Measurements from ENCODE around the gene LMNB1.
"Not testable (repeated sequence)": the region's sequence is repeated elsewhere in the genome, so short reads cannot be mapped to it uniquely, and the experiment has no call there.

Gene LMNB1

GRCh38 chr5:126813799-126814198 is 36.9 kb downstream of the LMNB1 start:
- in situ Hi-C loops (cut with HindIII; ENCODE audit: low pct_ligation_motif_present, low pct_unique_long_range_greater_than_20kb, low sequenced_read_pairs); DNase-seq: not testable (repeated sequence)

GRCh38 chr5:126814721-126815404 is 37.9 kb downstream of the LMNB1 start:
- in situ Hi-C loops (cut with HindIII; ENCODE audit: low pct_ligation_motif_present, low pct_unique_long_range_greater_than_20kb, low sequenced_read_pairs) = no loop called here
- no peak for DNase-seq

- DNase-seq = no peak
- in situ Hi-C loops (cut with HindIII; ENCODE audit: low pct_ligation_motif_present, low pct_unique_long_range_greater_than_20kb, low sequenced_read_pairs) = no loop called here
These were observed 39.7 kb downstream of the LMNB1 start for GRCh38 chr5:126816649-126817048.

DNA sequence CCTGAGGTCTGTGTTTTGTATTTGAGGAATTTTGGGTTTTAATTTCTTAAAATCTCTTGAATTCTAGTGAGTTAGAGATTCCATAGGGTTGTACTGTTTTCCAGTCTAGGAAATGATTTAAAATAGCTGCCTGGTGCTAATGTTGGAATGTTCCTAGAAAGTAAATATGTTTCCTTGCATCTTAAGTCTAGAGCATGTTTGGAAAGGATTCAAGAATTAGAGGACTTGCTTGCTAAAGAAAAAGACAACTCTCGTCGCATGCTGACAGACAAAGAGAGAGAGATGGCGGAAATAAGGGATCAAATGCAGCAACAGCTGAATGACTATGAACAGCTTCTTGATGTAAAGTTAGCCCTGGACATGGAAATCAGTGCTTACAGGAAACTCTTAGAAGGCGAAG is 41.8 kb downstream of the LMNB1 start:
- in situ Hi-C loops (cut with HindIII; ENCODE audit: low pct_ligation_motif_present, low pct_unique_long_range_greater_than_20kb, low sequenced_read_pairs) = no loop called here

GRCh38 chr5:126819253-126819652 is 42.3 kb downstream of the LMNB1 start:
- DNase-seq = no peak
- in situ Hi-C loops (cut with HindIII; ENCODE audit: low pct_ligation_motif_present, low pct_unique_long_range_greater_than_20kb, low sequenced_read_pairs) = no loop called here

More for the DNA sequence above, 41.8 kb downstream of the LMNB1 start:
- no peak for DNase-seq

GRCh38 chr5:126826619-126827215 is 49.8 kb downstream of the LMNB1 start:
- in situ Hi-C loops (cut with HindIII; ENCODE audit: low pct_ligation_motif_present, low pct_unique_long_range_greater_than_20kb, low sequenced_read_pairs) = no loop called here
- no peak for DNase-seq

DNA sequence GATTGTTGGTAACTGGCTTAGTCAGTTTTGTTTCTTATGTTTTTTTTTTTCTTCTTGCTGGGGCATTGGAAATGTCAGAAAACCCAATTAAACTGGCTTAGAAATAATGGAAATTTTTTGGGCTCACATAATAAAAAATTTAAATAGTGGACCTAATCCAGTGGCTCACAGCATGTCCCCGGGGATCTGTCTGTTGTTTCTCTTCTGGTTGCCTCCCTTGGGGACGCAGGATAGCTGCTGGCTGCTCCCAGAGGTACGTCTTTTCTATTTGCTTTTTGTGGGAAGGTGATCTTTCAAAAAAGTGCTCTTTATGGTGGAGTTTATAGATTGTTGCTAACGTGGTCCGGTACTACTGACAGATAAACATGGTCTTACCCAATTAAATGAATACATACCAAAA is 52.2 kb downstream of the LMNB1 start:
- in situ Hi-C loops (cut with HindIII; ENCODE audit: low pct_ligation_motif_present, low pct_unique_long_range_greater_than_20kb, low sequenced_read_pairs) = no loop called here

DNA sequence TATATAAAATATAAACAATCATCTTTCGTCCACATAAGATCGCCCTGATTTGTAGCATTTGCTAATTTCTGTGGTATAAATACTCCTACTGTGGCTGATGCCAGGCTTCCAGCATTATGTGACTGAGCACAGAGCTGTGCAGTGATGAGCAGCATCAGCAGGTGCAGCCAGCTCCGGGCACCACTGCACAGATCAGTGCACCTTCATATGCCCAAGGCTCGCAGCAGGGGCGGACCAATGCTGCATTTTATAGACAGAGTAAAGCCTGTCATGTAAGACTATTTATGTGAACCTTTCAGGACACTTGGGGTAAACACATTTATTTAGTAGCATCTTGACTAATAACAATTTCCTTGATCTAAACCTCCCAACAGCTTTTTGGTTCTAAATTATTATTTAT is 53.1 kb downstream of the LMNB1 start:
- no peak for DNase-seq
- in situ Hi-C loops (cut with HindIII; ENCODE audit: low pct_ligation_motif_present, low pct_unique_long_range_greater_than_20kb, low sequenced_read_pairs) = no loop called here

More for the DNA sequence above, 52.2 kb downstream of the LMNB1 start:
- DNase-seq = no peak

- DNase-seq = no peak
- in situ Hi-C loops (cut with HindIII; ENCODE audit: low pct_ligation_motif_present, low pct_unique_long_range_greater_than_20kb, low sequenced_read_pairs) = no loop called here
These were observed 54.2 kb downstream of the LMNB1 start for GRCh38 chr5:126831156-126831555.

DNA sequence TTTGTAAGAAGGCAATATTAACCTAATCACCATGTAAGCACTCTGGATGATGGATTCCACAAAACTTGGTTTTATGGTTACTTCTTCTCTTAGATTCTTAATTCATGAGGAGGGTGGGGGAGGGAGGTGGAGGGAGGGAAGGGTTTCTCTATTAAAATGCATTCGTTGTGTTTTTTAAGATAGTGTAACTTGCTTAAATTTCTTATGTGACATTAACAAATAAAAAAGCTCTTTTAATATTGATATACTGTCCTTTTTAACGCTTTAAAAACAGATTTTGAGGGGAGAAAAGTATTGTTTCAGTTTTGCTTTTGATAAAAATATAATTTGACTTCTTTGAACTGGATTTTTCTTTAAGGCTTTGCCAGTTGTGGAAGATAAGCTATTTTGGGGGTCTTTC is 59.8 kb downstream of the LMNB1 start:
- DNase-seq = no peak
- in situ Hi-C loops (cut with HindIII; ENCODE audit: low pct_ligation_motif_present, low pct_unique_long_range_greater_than_20kb, low sequenced_read_pairs) = no loop called here

DNA sequence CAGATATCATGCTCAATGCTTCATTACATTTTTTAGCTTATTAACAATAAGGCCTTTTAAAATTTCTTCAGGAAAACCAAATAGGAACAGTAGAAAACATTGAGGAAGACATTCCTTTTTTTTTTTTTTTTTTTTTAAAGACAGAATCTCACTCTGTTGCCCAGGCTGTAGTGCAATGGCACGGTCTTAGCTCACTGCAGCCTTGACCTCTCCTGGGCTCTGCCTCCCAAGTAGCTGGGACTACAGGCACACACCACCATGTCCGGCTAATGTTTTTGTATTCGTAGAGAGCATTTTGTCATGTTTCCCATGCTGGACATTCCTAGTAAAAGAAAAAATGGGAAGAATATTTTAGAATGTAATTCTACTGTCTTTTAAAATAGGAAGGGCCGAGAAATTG is 60.3 kb downstream of the LMNB1 start:
- no peak for DNase-seq
- in situ Hi-C loops (cut with HindIII; ENCODE audit: low pct_ligation_motif_present, low pct_unique_long_range_greater_than_20kb, low sequenced_read_pairs) = no loop called here

GRCh38 chr5:126837906-126838539 is 61.1 kb downstream of the LMNB1 start:
- peak; percentile 24 for DNase-seq
- in situ Hi-C loops (cut with HindIII; ENCODE audit: low pct_ligation_motif_present, low pct_unique_long_range_greater_than_20kb, low sequenced_read_pairs) = no loop called here

DNA sequence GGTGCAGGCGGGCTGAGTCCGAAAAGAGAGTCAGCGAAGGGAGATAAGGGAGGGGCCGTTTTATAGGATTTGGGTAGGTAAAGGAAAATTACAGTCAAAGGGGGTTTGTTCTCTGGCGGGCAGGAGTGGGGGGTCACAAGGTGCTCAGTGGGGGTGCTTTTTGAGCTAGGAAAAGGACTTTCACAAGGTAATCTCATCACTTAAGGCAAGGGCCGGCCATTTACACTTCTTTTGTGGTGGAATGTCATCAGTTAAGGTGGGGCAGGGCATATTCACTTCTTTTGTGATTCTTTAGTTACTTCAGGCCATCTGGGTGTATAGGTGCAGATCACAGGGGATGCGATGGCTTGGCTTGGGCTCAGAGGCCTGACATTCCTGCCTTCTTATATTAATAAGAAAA is 62.5 kb downstream of the LMNB1 start:
- in situ Hi-C loops (cut with HindIII; ENCODE audit: low pct_ligation_motif_present, low pct_unique_long_range_greater_than_20kb, low sequenced_read_pairs); DNase-seq: not testable (repeated sequence)

DNA sequence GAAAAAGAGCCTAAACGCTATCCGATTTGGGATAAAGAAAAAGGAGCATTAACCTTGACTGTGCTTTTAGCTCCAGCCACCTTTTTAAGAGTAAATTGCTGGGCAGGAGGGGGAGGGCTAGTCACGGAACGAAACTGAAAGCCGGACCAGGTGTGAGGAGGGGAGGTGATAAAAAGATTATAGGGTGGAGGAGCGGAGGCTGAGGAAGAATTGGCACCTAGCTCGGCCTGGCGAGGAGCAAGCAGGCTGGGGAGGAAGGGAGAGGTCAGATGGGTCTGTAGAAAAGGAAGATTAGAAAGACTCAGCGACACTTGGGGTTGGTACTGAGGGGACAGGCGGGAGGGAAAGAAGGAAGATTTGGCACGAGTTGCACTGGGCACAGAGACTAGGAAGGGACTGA is 66.4 kb downstream of the LMNB1 start:
- DNase-seq; in situ Hi-C loops (cut with HindIII; ENCODE audit: low pct_ligation_motif_present, low pct_unique_long_range_greater_than_20kb, low sequenced_read_pairs): not testable (repeated sequence)

- DNase-seq; in situ Hi-C loops (cut with HindIII; ENCODE audit: low pct_ligation_motif_present, low pct_unique_long_range_greater_than_20kb, low sequenced_read_pairs): not testable (repeated sequence)
These were observed 68.6 kb downstream of the LMNB1 start for GRCh38 chr5:126845470-126846070.

GRCh38 chr5:126846344-126846743 is 69.4 kb downstream of the LMNB1 start:
- in situ Hi-C loops (cut with HindIII; ENCODE audit: low pct_ligation_motif_present, low pct_unique_long_range_greater_than_20kb, low sequenced_read_pairs) = no loop called here
- peak; percentile 35 for DNase-seq

- in situ Hi-C loops (cut with HindIII; ENCODE audit: low pct_ligation_motif_present, low pct_unique_long_range_greater_than_20kb, low sequenced_read_pairs) = no loop called here
- DNase-seq = no peak
These were observed 70.0 kb downstream of the LMNB1 start for GRCh38 chr5:126846744-126847455.

DNA sequence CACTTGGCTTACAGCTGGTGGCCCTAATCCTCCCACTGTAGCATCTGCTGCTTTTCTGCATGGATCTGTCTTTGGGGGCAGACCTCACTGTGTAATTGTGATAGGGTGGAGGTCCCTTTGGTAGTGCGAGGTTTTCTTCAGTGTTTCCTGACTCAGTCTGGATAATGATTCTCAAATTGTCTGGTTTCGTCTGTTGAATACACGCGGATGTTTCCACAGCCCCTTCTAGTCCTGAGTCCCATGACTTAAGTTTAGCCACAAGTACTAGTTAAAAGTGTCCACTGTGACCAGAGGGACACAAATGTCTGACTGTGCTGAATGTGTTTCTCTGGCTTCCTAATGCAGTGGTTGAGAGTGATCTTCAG is 70.5 kb downstream of the LMNB1 start:
- in situ Hi-C loops (cut with HindIII; ENCODE audit: low pct_ligation_motif_present, low pct_unique_long_range_greater_than_20kb, low sequenced_read_pairs) = no loop called here
- DNase-seq = no peak

- in situ Hi-C loops (cut with HindIII; ENCODE audit: low pct_ligation_motif_present, low pct_unique_long_range_greater_than_20kb, low sequenced_read_pairs) = no loop called here
These were observed 70.9 kb downstream of the LMNB1 start for GRCh38 chr5:126847826-126848251.

More at GRCh38 chr5:126847826-126848251, 70.9 kb downstream of the LMNB1 start:
- DNase-seq = no peak
